ENCODE data around the gene VPS35L.
A peak's percentile ranks its signal among the peaks of the same experiment; 100 is the strongest.
"Not testable (repeated sequence)": the region's sequence is repeated elsewhere in the genome, so short reads cannot be mapped to it uniquely, and the experiment has no call there.

The VPS35L gene

GRCh38 chr16:19659554-19659953 lies 104.1 kb downstream of the VPS35L start:
- DNase-seq = no peak

GRCh38 chr16:19660432-19660831 lies 104.9 kb downstream of the VPS35L start:
- no peak for DNase-seq

GRCh38 chr16:19662351-19662750 lies 106.8 kb downstream of the VPS35L start:
- DNase-seq = no peak

- DNase-seq = no peak
Observed at GRCh38 chr16:19664166-19664565, 108.7 kb downstream of the VPS35L start.

- not testable (repeated sequence) for DNase-seq
Observed at GRCh38 chr16:19665313-19665712, 109.8 kb downstream of the VPS35L start.

GRCh38 chr16:19666477-19666876 lies 111.0 kb downstream of the VPS35L start:
- no peak for DNase-seq

GRCh38 chr16:19672378-19672777 lies 116.9 kb downstream of the VPS35L start:
- no peak for DNase-seq

- no peak for DNase-seq
Observed at GRCh38 chr16:19674485-19674884, 119.0 kb downstream of the VPS35L start.

- no peak for DNase-seq
Observed at GRCh38 chr16:19677402-19677801, 121.9 kb downstream of the VPS35L start.

GRCh38 chr16:19678804-19679203 lies 123.3 kb downstream of the VPS35L start:
- DNase-seq = no peak

GRCh38 chr16:19679281-19679680 lies 123.8 kb downstream of the VPS35L start:
- DNase-seq = not testable (repeated sequence)

GRCh38 chr16:19680881-19681340 lies 125.4 kb downstream of the VPS35L start:
- DNase-seq = no peak

GRCh38 chr16:19681637-19682036 lies 126.1 kb downstream of the VPS35L start:
- no peak for DNase-seq

GRCh38 chr16:19683453-19684236 lies 128.1 kb downstream of the VPS35L start:
- no peak for DNase-seq

- DNase-seq = no peak
Observed at GRCh38 chr16:19685176-19685575, 129.7 kb downstream of the VPS35L start.

- DNase-seq = no peak
Observed at GRCh38 chr16:19687279-19687678, 131.8 kb downstream of the VPS35L start.

- no peak for DNase-seq
Observed at GRCh38 chr16:19688396-19689024, 133.0 kb downstream of the VPS35L start.

- DNase-seq = no peak
Observed at GRCh38 chr16:19689342-19689741, 133.8 kb downstream of the VPS35L start.

GRCh38 chr16:19690196-19690595 lies 134.7 kb downstream of the VPS35L start:
- no peak for DNase-seq

- DNase-seq = no peak
Observed at GRCh38 chr16:19691161-19691711, 135.7 kb downstream of the VPS35L start.

- no peak for DNase-seq
Observed at GRCh38 chr16:19694989-19695388, 139.5 kb downstream of the VPS35L start.

GRCh38 chr16:19696328-19696727 lies 140.8 kb downstream of the VPS35L start:
- DNase-seq = peak; percentile 62

- no peak for DNase-seq
Observed at GRCh38 chr16:19696961-19697360, 141.5 kb downstream of the VPS35L start.

GRCh38 chr16:19697756-19698318 lies 142.3 kb downstream of the VPS35L start:
- DNase-seq = no peak
